Spleen (tissue), 11 donors: ENCODE results near the gene KSR2. TPM values are rescaled to one million over a fixed set of nuclear protein-coding genes. Genes with fewer than 3 reads are reported as not detected.

ENCODE experiments used
- DNase-seq: peaks from one replicate; pipeline ENCODE4 v3.0.0-alpha.2; 2020
- H3K27ac ChIP-seq, 8 donors: fragments of 200-600 bp; sonication (generic) in 7 of 8; 1 replicate in 4 of 8; 2 replicates in 4 of 8; pipeline versions ENCODE4 v1.5.0 to v1.8.0; 2016 to 2021; ENCODE audit warnings: inconsistent platforms in 4 of 8, mild to moderate bottlenecking in 4 of 8, moderate library complexity in 1 of 8
- H3K27me3 ChIP-seq, 7 donors: fragments of 200-600 bp; sonication (generic) in 6 of 7; replicated peaks in 1 of 7; 1 replicate in 4 of 7; 2 replicates in 3 of 7; pipeline versions ENCODE4 v1.5.0 to v1.8.0; 2016 to 2021; ENCODE audit warnings: inconsistent platforms in 3 of 7, mild to moderate bottlenecking in 1 of 7
- H3K36me3 ChIP-seq, 6 donors: fragments of 200-600 bp; sonication (generic) in 5 of 6; 1 replicate in 4 of 6; 2 replicates in 2 of 6; pipeline versions ENCODE4 v1.5.0 to v1.8.0; 2016 to 2021; ENCODE audit warnings: inconsistent platforms in 2 of 6
- H3K4me1 ChIP-seq, 6 donors: fragments of 200-600 bp; sonication (generic) in 5 of 6; 1 replicate in 3 of 6; 2 replicates in 3 of 6; pipeline versions ENCODE4 v1.5.0 to v1.8.0; 2016 to 2021; ENCODE audit warnings: inconsistent platforms in 3 of 6
- H3K4me3 ChIP-seq, 8 donors: fragments of 200-600 bp; sonication (generic) in 7 of 8; 1 replicate in 4 of 8; 2 replicates in 4 of 8; pipeline versions ENCODE4 v1.5.0 to v1.8.0; 2016 to 2021; ENCODE audit warnings: inconsistent platforms in 4 of 8, mild to moderate bottlenecking in 4 of 8, moderate library complexity in 2 of 8
- H3K9me3 ChIP-seq, 8 donors: fragments of 200-600 bp; sonication (generic) in 7 of 8; 1 replicate in 4 of 8; 2 replicates in 4 of 8; pipeline versions ENCODE4 v1.5.0 to v1.8.0; 2016 to 2021; ENCODE audit warnings: inconsistent platforms in 4 of 8
- POLR2A ChIP-seq, 3 donors: fragments of 450-650 bp; IDR thresholded peaks; one replicate each; pipeline ENCODE4 v1.5.1; 2017; ENCODE audit warnings: antibody characterized with exemption in 3 of 3, mild to moderate bottlenecking in 1 of 3
- POLR2AphosphoS5 ChIP-seq, 3 donors: sonication (generic); formaldehyde crosslinking; IDR thresholded peaks; one replicate each; pipeline ENCODE4 v1.5.1; 2017; ENCODE audit warnings: antibody characterized with exemption in 3 of 3
- WGBS, 5 donors: extraction: QIAGEN DNeasy Blood & Tissue Kit in 3 of 5; methylation state at CpG; one replicate each; pipeline versions ENCODE4 v1.1.5 to v1.1.7; 2013 to 2018; 5-methylcytosine and 5-hydroxymethylcytosine counted together
- intact Hi-C: fragments of 100-400 bp; cut with DNase I; formaldehyde crosslinking; loops from one replicate; pipeline ENCODE4 v1.15.0; 2023; ENCODE audit warnings: low total_unique reads
- polyA plus RNA-seq, 3 donors: library from polyadenylated mRNA; stranded (reverse); fragments of 200-250 nt; gene quantifications; one replicate each; pipeline ENCODE4 v1.2.1, GENCODE V29; 2013
- total RNA-seq, 7 donors: library from RNA; depleted of rRNA in 3 of 7; stranded (reverse); fragments of >200 nt in 3 of 7; fragmentation: NEBNext Ultra II Directional in 4 of 7; extraction: Animal tissue kit (Norgen Biotek cat#: 25700) in 4 of 7; gene quantifications; one replicate each; pipeline versions ENCODE4 v1.1.0 to v1.2.1, GENCODE V29; 2016 to 2021
- TF ChIP-seq, protein P1 (sequence below), 11 experiments: fragments of 200-600 bp in 7 of 11; fragments of 450-650 bp in 4 of 11; sonication (generic) in 4 of 11; IDR thresholded peaks in 8 of 11; conservative IDR thresholded peaks in 3 of 11; 1 replicate in 7 of 11; 2 replicates in 4 of 11; pipeline versions ENCODE4 v1.4.0 to v1.8.0; 2016 to 2021; ENCODE audit warnings: antibody characterized with exemption in 11 of 11, inconsistent platforms in 4 of 11, mild to moderate bottlenecking in 1 of 11
- donor health status: healthy with polysubstance abuse.
- donor health status: DM: no; HTN: no; CAD: no; lungs with moderate emphysema.
- donor health status: DM: no; HTN: no; CAD: no.
- donor health status: Bipolar disorder and iron deficiency.
- donor health status: healthy.
- donor health status: DM: no; HTN: no; CAD: no.
- donor health status: DM: yes; HTN: yes; CAD: no.

Gene KSR2
- total and polyA plus RNA-seq, 10 donors, result under 0.01 to 0.09 (median 0.02) TPM; not detected in 4

DNA sequence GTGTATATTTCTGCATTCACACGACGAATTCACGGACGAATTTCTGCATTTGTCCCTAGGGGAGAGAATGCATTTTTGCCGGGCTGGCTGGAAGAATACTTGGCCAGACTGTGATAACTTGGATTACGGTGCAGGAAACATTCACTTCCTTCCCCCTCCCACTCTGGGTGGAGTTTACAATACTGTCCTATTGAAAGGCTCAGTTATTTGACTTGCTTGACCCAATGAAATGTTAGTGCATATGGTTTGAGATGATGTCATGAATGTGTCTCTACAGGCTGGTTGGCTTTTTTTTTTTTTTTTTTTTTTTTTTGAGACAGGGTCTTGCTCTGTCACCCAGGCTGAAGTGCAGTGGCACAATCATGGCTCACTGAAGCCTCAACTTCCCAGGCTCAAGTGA, 516.7 kb downstream of the KSR2 start:
- no peak for DNase-seq
- no peaks in the 10 kb centered on the region for H3K4me1 ChIP-seq
- intact Hi-C loops, result no loop called here
- H3K27ac ChIP-seq, result no peak overlapping the region
- H3K4me3 ChIP-seq, result no peak overlapping the region
- WGBS, 5 donors, result 43 to 61% (median 53%) methylated on average over 6 of the region's 6 CpGs
- TF ChIP-seq POLR2AphosphoS5 (IDR thresholded peaks at IDR 0.05), result no peak
- TF ChIP-seq, protein P1, sequence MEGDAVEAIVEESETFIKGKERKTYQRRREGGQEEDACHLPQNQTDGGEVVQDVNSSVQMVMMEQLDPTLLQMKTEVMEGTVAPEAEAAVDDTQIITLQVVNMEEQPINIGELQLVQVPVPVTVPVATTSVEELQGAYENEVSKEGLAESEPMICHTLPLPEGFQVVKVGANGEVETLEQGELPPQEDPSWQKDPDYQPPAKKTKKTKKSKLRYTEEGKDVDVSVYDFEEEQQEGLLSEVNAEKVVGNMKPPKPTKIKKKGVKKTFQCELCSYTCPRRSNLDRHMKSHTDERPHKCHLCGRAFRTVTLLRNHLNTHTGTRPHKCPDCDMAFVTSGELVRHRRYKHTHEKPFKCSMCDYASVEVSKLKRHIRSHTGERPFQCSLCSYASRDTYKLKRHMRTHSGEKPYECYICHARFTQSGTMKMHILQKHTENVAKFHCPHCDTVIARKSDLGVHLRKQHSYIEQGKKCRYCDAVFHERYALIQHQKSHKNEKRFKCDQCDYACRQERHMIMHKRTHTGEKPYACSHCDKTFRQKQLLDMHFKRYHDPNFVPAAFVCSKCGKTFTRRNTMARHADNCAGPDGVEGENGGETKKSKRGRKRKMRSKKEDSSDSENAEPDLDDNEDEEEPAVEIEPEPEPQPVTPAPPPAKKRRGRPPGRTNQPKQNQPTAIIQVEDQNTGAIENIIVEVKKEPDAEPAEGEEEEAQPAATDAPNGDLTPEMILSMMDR (IDR thresholded peaks at IDR 0.05 in 8 of 11, conservative IDR thresholded peaks at IDR 0.05 in 3 of 11), result no peak
- no peak for TF ChIP-seq POLR2A (IDR thresholded peaks at IDR 0.05)
- peaks cover 0 to 20% (median 0%) of the 10 kb centered on the region in 7 donors for H3K27me3 ChIP-seq
- no peaks in the 10 kb centered on the region for H3K36me3 ChIP-seq
- peaks cover 0 to 5% (median 0%) of the 10 kb centered on the region in 8 donors for H3K9me3 ChIP-seq

DNA sequence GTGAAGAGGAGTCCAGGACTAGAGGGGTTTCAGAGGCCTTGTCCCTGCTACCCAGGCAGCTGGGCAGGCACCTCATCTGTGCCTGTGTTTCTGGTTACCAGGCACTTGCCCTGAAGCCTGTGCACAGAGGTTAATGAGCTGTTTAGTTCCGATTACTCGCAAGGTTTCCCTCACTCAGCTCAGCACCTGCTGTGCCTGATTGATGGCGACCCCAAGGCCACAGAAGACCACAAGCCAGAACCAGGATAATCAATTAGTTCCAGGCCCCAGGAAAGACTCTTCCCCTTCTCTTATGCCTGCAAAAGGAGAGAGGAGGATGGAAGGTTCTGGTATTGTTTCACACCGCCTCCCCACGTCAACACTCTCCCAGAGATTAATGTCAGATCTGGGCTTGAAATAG, 518.6 kb downstream of the KSR2 start:
- Histone ChIP-seq H3K4me1 (no peaks in the 10 kb centered on the region), H3K4me3 (no peak overlapping the region), H3K27me3 (peaks cover 0 to 11% (median 0%) of the 10 kb centered on the region in 7 donors), H3K27ac (no peak overlapping the region), H3K9me3 (peaks cover 0 to 3% (median 0%) of the 10 kb centered on the region in 8 donors), H3K36me3 (no peaks in the 10 kb centered on the region)
- peak; percentile 48 for DNase-seq
- no peak for TF ChIP-seq POLR2A (IDR thresholded peaks at IDR 0.05)
- TF ChIP-seq, protein P1 (IDR thresholded peaks at IDR 0.05 in 8 of 11, conservative IDR thresholded peaks at IDR 0.05 in 3 of 11), result no peak
- no peak for TF ChIP-seq POLR2AphosphoS5 (IDR thresholded peaks at IDR 0.05)
- intact Hi-C loops, result no loop called here
- 70 to 77% (median 73%) methylated on average over 5 of the region's 5 CpGs for WGBS, 5 donors

DNA sequence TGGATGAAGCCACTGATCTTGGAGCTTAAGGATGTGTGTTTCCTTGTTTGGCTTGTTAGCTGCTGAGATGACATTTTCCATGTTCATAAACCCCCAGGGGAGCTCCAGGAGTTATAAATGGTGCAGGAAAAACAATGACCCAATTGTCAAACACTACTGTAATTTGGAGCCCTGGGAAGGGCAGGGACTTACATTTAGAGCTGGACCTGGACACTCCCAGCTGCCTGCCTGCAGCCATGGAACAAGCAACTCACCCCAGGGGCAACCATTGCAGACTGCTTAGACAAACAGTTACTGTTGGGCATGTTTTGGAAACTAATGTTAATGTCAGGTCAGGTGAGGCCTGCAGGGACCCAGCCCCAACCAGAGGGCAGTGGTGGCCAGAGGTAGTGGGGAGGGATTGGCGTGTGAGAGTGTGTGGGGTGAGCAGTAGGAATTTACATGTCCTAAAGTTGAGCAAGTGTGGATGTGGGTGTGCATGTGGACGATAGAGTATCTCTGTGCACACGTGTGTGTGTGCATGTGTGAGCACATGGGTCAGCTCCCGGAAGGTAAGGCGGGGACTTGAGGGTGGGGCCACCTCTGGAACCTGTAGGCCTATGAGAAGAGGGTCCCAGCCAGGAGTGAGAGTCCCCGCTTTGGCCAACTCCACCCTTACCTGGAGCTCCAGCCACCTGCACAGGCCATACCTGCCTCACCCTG, 521.0 kb downstream of the KSR2 start:
- intact Hi-C loops, result no loop called here
- peaks cover 0 to 11% (median 0%) of the 10 kb centered on the region in 7 donors for H3K27me3 ChIP-seq
- peaks cover 0 to 2% (median 0%) of the 10 kb centered on the region in 8 donors for H3K9me3 ChIP-seq
- no peak overlapping the region for H3K4me3 ChIP-seq
- DNase-seq, result peak; percentile 29
- TF ChIP-seq POLR2AphosphoS5 (IDR thresholded peaks at IDR 0.05), result no peak
- no peak for TF ChIP-seq POLR2A (IDR thresholded peaks at IDR 0.05)
- TF ChIP-seq, protein P1 (IDR thresholded peaks at IDR 0.05 in 8 of 11, conservative IDR thresholded peaks at IDR 0.05 in 3 of 11), result no peak
- no peaks in the 10 kb centered on the region for H3K4me1 ChIP-seq
- no peak overlapping the region for H3K27ac ChIP-seq
- H3K36me3 ChIP-seq, result no peaks in the 10 kb centered on the region
- 83 to 92% (median 88%) methylated on average over 4 to 6 of the region's 6 CpGs for WGBS, 5 donors

DNA sequence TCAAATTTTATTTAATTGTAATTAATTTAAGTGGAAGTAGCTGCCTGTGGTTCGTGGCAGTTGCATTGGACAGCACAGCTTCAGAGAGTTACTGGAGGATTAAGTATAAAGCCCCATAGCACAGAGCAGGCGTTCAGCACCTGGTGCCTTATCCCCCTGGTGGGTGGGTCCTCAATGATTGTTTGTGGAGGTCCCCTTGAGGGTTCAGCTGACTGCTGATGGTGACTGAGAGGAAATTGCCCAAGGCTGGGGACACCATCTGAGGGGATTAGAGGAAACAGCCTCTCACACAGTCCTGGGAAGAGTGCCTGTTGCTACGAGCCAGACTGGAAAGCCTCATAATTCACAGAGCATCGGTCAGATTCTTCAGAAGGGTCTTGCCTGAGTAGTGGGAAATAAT, 524.0 kb downstream of the KSR2 start:
- no peak for DNase-seq
- H3K4me3 ChIP-seq, result no peak overlapping the region
- TF ChIP-seq POLR2AphosphoS5 (IDR thresholded peaks at IDR 0.05), result no peak
- no peak for TF ChIP-seq POLR2A (IDR thresholded peaks at IDR 0.05)
- TF ChIP-seq, protein P1 (IDR thresholded peaks at IDR 0.05 in 8 of 11, conservative IDR thresholded peaks at IDR 0.05 in 3 of 11), result no peak
- peaks cover 0 to 11% (median 0%) of the 10 kb centered on the region in 7 donors for H3K27me3 ChIP-seq
- H3K36me3 ChIP-seq, result no peaks in the 10 kb centered on the region
- no peaks in the 10 kb centered on the region for H3K9me3 ChIP-seq
- no peak overlapping the region for H3K27ac ChIP-seq
- no peaks in the 10 kb centered on the region for H3K4me1 ChIP-seq
- intact Hi-C loops, result no loop called here
- 19 to 34% (median 27%) methylated on average over 4 of the region's 4 CpGs for WGBS, 5 donors
